Measurements from ENCODE around the gene APC.
"Not testable (repeated sequence)": the region's sequence is repeated elsewhere in the genome, so short reads cannot be mapped to it uniquely, and the experiment has no call there.

Gene APC

DNA sequence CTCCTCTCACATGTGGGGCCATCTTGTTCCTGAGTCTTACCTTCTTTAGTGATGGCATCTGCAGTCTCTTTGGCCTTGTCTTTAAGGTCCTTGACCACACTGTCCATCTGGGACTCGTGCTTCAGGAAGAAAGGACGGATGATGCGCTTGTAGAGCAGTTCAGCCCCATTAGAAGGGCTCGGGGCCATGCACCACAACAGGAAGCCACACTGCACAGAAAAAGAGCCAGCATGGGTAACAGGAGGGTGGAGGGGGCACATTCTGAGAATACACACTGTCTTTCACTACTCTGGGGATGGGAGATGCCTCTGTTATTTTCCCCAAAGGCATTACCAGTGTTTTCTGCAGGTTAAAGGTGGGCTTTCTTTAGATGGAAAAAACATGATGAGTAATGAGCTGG is 149.3 kb downstream of the APC start:
- Histone ChIP-seq H3K36me3 (peaks cover 35% of the 10 kb centered on the region), H3K9me3 (no peaks in the 10 kb centered on the region), H3K4me1 (no peaks in the 10 kb centered on the region; the same call in 1 of the 2 replicates), H3K4me3 (ENCODE audit: low read depth, low read length) (no peak overlapping the region), H3K27me3 (no peaks in the 10 kb centered on the region)
- no peak for TF ChIP-seq CTCF (IDR thresholded peaks at IDR 0.05; ENCODE audit: low read depth, low read length)
- DNase-seq: no peak

DNA sequence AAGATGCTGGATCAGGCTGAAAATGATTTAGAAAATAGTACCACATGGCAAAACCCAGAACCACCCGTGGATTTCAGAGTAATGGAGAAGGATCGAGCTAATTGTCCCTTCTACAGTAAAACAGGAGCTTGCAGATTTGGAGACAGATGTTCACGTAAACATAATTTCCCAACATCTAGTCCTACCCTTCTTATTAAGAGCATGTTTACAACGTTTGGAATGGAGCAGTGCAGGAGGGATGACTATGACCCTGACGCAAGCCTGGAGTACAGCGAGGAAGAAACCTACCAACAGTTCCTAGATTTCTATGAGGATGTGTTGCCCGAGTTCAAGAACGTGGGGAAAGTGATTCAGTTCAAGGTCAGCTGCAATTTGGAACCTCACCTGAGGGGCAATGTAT is 154.4 kb downstream of the APC start:
- H3K4me1 ChIP-seq; H3K27me3 ChIP-seq; H3K4me3 ChIP-seq (ENCODE audit: low read depth, low read length); DNase-seq; H3K9me3 ChIP-seq: not testable (repeated sequence)
- peaks cover 25% of the 10 kb centered on the region for H3K36me3 ChIP-seq

- Histone ChIP-seq H3K9me3 (no peaks in the 10 kb centered on the region), H3K4me1 (no peaks in the 10 kb centered on the region), H3K27me3 (no peaks in the 10 kb centered on the region), H3K36me3 (peaks cover 22% of the 10 kb centered on the region), H3K4me3 (ENCODE audit: low read depth, low read length) (no peak overlapping the region)
- no peak for DNase-seq
- no peak for TF ChIP-seq CTCF (IDR thresholded peaks at IDR 0.05; ENCODE audit: low read depth, low read length)
Observed at GRCh38 chr5:112892776-112893175, 155.1 kb downstream of the APC start.

- no peak overlapping the region for H3K4me3 ChIP-seq (ENCODE audit: low read depth, low read length)
- H3K4me1 ChIP-seq: no peaks in the 10 kb centered on the region
- TF ChIP-seq CTCF (IDR thresholded peaks at IDR 0.05; ENCODE audit: low read depth, low read length): no peak
- no peak for DNase-seq
- no peaks in the 10 kb centered on the region for H3K9me3 ChIP-seq
- peaks cover 14% of the 10 kb centered on the region for H3K36me3 ChIP-seq
- no peaks in the 10 kb centered on the region for H3K27me3 ChIP-seq
Observed at GRCh38 chr5:112895682-112896081, 158.0 kb downstream of the APC start.
